PC-3 (cell line): ENCODE measurements around the gene RPN1.
A peak's percentile ranks its signal among the peaks of the same experiment; 100 is the strongest.

Experiments used
- CTCF ChIP-seq: fragments of 300-600 bp; sonication (generic); conservative IDR thresholded peaks from 2 replicates; pipeline ENCODE4 v1.5.1; 2017; ENCODE audit warnings: antibody characterized with exemption, low read depth, mild to moderate bottlenecking, low read length
- EZH2 ChIP-seq: fragments of 300-600 bp; sonication (generic); IDR thresholded peaks from one replicate; pipeline ENCODE4 v1.6.1; 2017; ENCODE audit warnings: antibody characterized with exemption, mild to moderate bottlenecking, low read length; ENCODE audit not compliant: unreplicated experiment
- EZH2phosphoT487 ChIP-seq: fragments of 300-600 bp; sonication (generic); IDR thresholded peaks from 2 replicates; pipeline ENCODE4 v1.6.1; 2018; ENCODE audit warnings: mild to moderate bottlenecking, antibody characterized with exemption, low read length, borderline replicate concordance

- TF ChIP-seq EZH2 (no peak), CTCF (peak; percentile 30; the same call in 1 of the 2 replicates), EZH2phosphoT487 (no peak)
Measured at GRCh38 chr3:128665362-128666021, 14.9 kb upstream of the RPN1 start.
